ENCODE data around the gene MAP1B.

Gene MAP1B

GRCh38 chr5:72209147-72210115 is 102.2 kb downstream of the MAP1B start:
- TF ChIP-seq EZH2phosphoT487 (IDR thresholded peaks at IDR 0.05; ENCODE audit: low read length): no peak
- no peak for TF ChIP-seq EZH2 (optimal IDR thresholded peaks at IDR 0.05; ENCODE audit: low read depth, low read length)
- TF ChIP-seq CTCF (IDR thresholded peaks at IDR 0.05; ENCODE audit: low read length): no peak
- Histone ChIP-seq H3K9me3 (replicated peaks; ENCODE audit: insufficient read depth, low read length) (no peaks in the 10 kb centered on the region), H3K4me1 (ENCODE audit: low read length) (no peaks in the 10 kb centered on the region), H3K4me2 (ENCODE audit: low read depth, low read length) (no peak overlapping the region), H3K36me3 (replicated peaks; ENCODE audit: insufficient read depth, low read length) (no peaks in the 10 kb centered on the region), H3F3A (ENCODE audit: insufficient read depth, low read length) (no peaks in the 10 kb centered on the region), H3K79me2 (ENCODE audit: low read length) (no peaks in the 10 kb centered on the region), H3K27ac (ENCODE audit: low read length) (no peak overlapping the region), H3K9ac (ENCODE audit: low read length) (no peak overlapping the region), H3K4me3 (ENCODE audit: low read length) (no peak overlapping the region), H3K9me2 (replicated peaks; ENCODE audit: insufficient read depth, low read length) (no peaks in the 10 kb centered on the region), H3K27me3 (replicated peaks; ENCODE audit: insufficient read depth, low read length) (no peaks in the 10 kb centered on the region), H4K20me1 (ENCODE audit: insufficient read depth, low read length) (no peaks in the 10 kb centered on the region), H2AFZ (ENCODE audit: low read length) (no peak overlapping the region)
- no peak for DNase-seq

GRCh38 chr5:72210888-72211678 is 103.8 kb downstream of the MAP1B start:
- no peaks in the 10 kb centered on the region for H3K79me2 ChIP-seq (ENCODE audit: low read length)
- no peak overlapping the region for H3K4me2 ChIP-seq (ENCODE audit: low read depth, low read length)
- H3K4me3 ChIP-seq (ENCODE audit: low read length): no peak overlapping the region
- no peak overlapping the region for H2AFZ ChIP-seq (ENCODE audit: low read length)
- no peak for DNase-seq
- H3F3A ChIP-seq (ENCODE audit: insufficient read depth, low read length): no peaks in the 10 kb centered on the region
- no peaks in the 10 kb centered on the region for H3K9me3 ChIP-seq (replicated peaks; ENCODE audit: insufficient read depth, low read length)
- no peak for TF ChIP-seq EZH2phosphoT487 (IDR thresholded peaks at IDR 0.05; ENCODE audit: low read length)
- TF ChIP-seq EZH2 (optimal IDR thresholded peaks at IDR 0.05; ENCODE audit: low read depth, low read length): no peak
- TF ChIP-seq CTCF (IDR thresholded peaks at IDR 0.05; ENCODE audit: low read length): no peak
- no peak overlapping the region for H3K9ac ChIP-seq (ENCODE audit: low read length)
- no peaks in the 10 kb centered on the region for H3K4me1 ChIP-seq (ENCODE audit: low read length)
- no peaks in the 10 kb centered on the region for H4K20me1 ChIP-seq (ENCODE audit: insufficient read depth, low read length)
- H3K9me2 ChIP-seq (replicated peaks; ENCODE audit: insufficient read depth, low read length): no peaks in the 10 kb centered on the region
- H3K36me3 ChIP-seq (replicated peaks; ENCODE audit: insufficient read depth, low read length): no peaks in the 10 kb centered on the region
- H3K27me3 ChIP-seq (replicated peaks; ENCODE audit: insufficient read depth, low read length): no peaks in the 10 kb centered on the region
- H3K27ac ChIP-seq (ENCODE audit: low read length): no peak overlapping the region

- no peaks in the 10 kb centered on the region for H3K9me2 ChIP-seq (replicated peaks; ENCODE audit: insufficient read depth, low read length)
- TF ChIP-seq EZH2 (optimal IDR thresholded peaks at IDR 0.05; ENCODE audit: low read depth, low read length) (no peak), EZH2phosphoT487 (IDR thresholded peaks at IDR 0.05; ENCODE audit: low read length) (no peak), CTCF (IDR thresholded peaks at IDR 0.05; ENCODE audit: low read length) (no peak)
- no peaks in the 10 kb centered on the region for H3K36me3 ChIP-seq (replicated peaks; ENCODE audit: insufficient read depth, low read length)
- no peaks in the 10 kb centered on the region for H3K9me3 ChIP-seq (replicated peaks; ENCODE audit: insufficient read depth, low read length)
- no peak for DNase-seq
- H3K79me2 ChIP-seq (ENCODE audit: low read length): no peaks in the 10 kb centered on the region
- H3K27ac ChIP-seq (ENCODE audit: low read length): no peak overlapping the region
- no peak overlapping the region for H3K4me3 ChIP-seq (ENCODE audit: low read length)
- H3K9ac ChIP-seq (ENCODE audit: low read length): no peak overlapping the region
- no peak overlapping the region for H3K4me2 ChIP-seq (ENCODE audit: low read depth, low read length)
- no peaks in the 10 kb centered on the region for H3K27me3 ChIP-seq (replicated peaks; ENCODE audit: insufficient read depth, low read length)
- H4K20me1 ChIP-seq (ENCODE audit: insufficient read depth, low read length): no peaks in the 10 kb centered on the region
- no peak overlapping the region for H2AFZ ChIP-seq (ENCODE audit: low read length)
- no peaks in the 10 kb centered on the region for H3K4me1 ChIP-seq (ENCODE audit: low read length)
- no peaks in the 10 kb centered on the region for H3F3A ChIP-seq (ENCODE audit: insufficient read depth, low read length)
Observed at GRCh38 chr5:72212171-72212570, 104.9 kb downstream of the MAP1B start.

Data from MM.1S (cell line).